HT1080 (cell line): ENCODE data around the gene SEMA6B. TPM values are rescaled to one million over a fixed set of nuclear protein-coding genes. Genes with fewer than 3 reads are reported as not detected.

Experiments
- DNase-seq: peaks from one replicate; pipeline ENCODE4 v3.0.0-alpha.2; 2015; ENCODE audit warnings: low read depth
- total RNA-seq: library from RNA; depleted of rRNA; stranded (reverse); fragments of >200 nt; shearing (Covaris generic); gene quantifications from 2 replicates; pipeline ENCODE4 v1.2.3, GENCODE V29; 2014; rRNA removed

The SEMA6B gene
- total RNA-seq, 1 experiment from 2014 or later, result 13.9 TPM

DNA sequence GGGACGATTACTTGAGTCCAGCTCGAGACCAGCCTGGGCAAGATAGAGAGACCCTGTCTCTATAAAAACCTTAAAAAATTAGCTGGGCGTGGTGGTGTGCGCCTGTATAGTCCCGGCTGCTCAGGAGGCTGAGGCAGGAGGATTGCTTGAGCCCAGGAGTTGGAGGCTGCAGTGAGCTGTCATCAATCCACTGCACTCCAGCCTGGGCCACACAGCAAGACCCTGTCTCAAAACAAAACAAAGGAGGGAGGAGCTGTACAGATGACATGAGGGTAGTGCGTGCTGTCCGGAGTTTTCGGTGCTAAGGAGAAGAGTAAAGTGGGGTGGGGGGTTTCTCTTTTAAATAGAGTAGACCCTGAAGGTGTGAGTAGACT, 64.8 kb downstream of the SEMA6B start:
- DNase-seq, result no peak

DNA sequence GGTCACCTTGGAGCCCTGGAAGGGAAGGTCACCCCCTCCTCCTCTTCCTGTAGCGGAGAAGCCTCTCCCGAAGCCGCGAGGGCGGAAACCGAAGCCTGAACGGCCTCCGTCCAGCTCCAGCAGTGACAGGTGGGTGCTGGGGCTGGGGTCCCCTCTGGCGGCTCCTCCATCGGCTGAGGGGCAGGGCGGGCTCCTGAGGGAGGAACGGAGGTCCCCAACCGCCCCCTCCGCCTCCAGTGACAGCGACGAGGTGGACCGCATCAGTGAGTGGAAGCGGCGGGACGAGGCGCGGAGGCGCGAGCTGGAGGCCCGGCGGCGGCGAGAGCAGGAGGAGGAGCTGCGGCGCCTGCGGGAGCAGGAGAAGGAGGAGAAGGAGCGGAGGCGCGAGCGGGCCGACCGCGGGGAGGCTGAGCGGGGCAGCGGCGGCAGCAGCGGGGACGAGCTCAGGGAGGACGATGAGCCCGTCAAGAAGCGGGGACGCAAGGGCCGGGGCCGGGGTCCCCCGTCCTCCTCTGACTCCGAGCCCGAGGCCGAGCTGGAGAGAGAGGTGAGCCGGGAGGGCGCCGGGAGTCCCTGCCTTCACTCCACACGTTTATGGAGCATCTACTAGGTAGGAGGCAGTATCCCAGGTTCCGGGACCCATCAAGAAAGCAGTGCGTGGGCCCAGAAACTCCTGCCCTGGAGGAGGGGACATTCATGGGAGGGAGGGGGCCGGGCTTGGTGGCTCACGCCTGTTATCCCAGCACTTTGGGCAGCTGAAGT, 65.4 kb downstream of the SEMA6B start:
- no peak for DNase-seq

DNA sequence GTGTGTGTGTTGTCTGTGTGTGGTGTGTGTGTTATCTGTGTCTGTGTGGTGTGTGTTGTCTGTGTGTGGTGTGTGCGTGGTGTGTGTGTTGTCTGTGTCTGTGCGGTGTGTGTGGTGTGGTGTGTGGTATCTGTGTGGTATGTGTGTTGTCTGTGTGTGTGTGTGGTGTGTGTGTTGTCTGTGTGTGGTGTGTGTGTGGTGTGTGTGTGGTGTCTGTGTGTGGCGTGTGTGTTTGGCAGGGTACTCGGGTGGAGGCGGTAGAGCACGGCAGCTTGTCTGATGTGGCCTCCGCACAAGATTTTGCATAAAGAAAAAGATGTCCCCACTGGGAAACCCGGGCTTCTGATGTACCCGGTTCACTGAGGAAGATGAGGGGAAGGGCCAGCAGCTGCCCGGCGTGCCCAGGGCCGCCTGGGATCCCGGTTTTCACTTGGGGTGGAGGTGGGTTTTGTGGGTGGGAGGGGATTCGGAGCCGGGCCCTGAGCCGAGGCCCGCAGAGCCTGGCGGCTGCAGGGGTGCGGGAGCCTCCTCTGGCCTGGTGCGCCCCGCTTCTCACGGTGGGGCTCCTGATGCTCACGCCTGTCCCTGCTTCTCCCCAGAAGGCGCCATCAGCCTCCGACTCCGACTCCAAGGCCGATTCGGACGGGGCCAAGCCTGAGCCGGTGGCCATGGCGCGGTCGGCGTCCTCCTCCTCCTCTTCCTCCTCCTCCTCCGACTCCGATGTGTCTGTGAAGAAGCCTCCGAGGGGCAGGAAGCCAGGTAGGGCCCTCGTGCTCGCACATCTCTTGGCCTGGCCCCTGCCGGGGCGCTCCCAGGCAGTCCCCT, 66.2 kb downstream of the SEMA6B start:
- no peak for DNase-seq

Other genes starting within 250 kb of the SEMA6B start
- gene STAP2, start 220.9 kb downstream of the SEMA6B start, total RNA-seq, result 2.3 and 3.6 TPM in 2 replicates
- gene MPND, start 216.1 kb downstream of the SEMA6B start, total RNA-seq, result 1.3 and 2.7 TPM in 2 replicates
- gene SH3GL1, start 159.1 kb downstream of the SEMA6B start, total RNA-seq, result 46.6 and 62.9 TPM in 2 replicates
- gene CHAF1A, start 157.0 kb downstream of the SEMA6B start, total RNA-seq, result 26.5 and 44.1 TPM in 2 replicates
- 48.4 and 75.4 TPM in 2 replicates for gene UBXN6, start 101.9 kb downstream of the SEMA6B start, total RNA-seq
- 21.4 and 26.4 TPM in 2 replicates for gene HDGFL2, start 87.4 kb downstream of the SEMA6B start, total RNA-seq
- 0.03 and 0.06 TPM in 2 replicates for gene PLIN4, start 41.2 kb downstream of the SEMA6B start, total RNA-seq
- not detected in 2 replicates for gene PLIN5, start 24.5 kb downstream of the SEMA6B start, total RNA-seq
- gene LRG1, start 19.6 kb downstream of the SEMA6B start, total RNA-seq, result not detected in 2 replicates
- 3.0 and 6.1 TPM in 2 replicates for gene TNFAIP8L1, start 79.8 kb upstream of the SEMA6B start, total RNA-seq
- 76.3 and 76.6 TPM in 2 replicates for gene MYDGF, start 110.7 kb upstream of the SEMA6B start, total RNA-seq
- 36.1 and 53.1 TPM in 2 replicates for gene DPP9, start 164.2 kb upstream of the SEMA6B start, total RNA-seq
- 9.8 and 13.0 TPM in 2 replicates for gene FEM1A, start 232.1 kb upstream of the SEMA6B start, total RNA-seq